IMR-90 (cell line): ENCODE measurements around the gene DCUN1D2. TPM values are rescaled to one million over a fixed set of nuclear protein-coding genes. Genes with fewer than 3 reads are reported as not detected.

Experiments
- ATAC-seq: fragments of 200-7000 bp; cut with Tn5 transposase; 2 replicates; pipeline ENCODE4 v1.9.1; 2020; ENCODE audit warnings: low read depth, mild to moderate bottlenecking, moderate library complexity
- BruUV-seq: library from RNA; stranded (reverse); fragments of 400-500 nt; replicated peaks from 2 replicates; lab custom pipeline; 2021; lab: Mats Ljungman, UMichigan
- CTCF ChIA-PET: fragments of 300-600 bp; formaldehyde crosslinking; extraction: SDS; loops from one replicate; lab custom pipeline; 2021; ENCODE audit warnings: antibody characterized with exemption; lab: Yijun Ruan, JAX
- POLR2A ChIA-PET: fragments of 300-600 bp; sonication (Branson Sonifier 250); formaldehyde crosslinking; loops from one replicate; lab custom pipeline; 2022; ENCODE audit warnings: antibody characterized with exemption; ENCODE audit not compliant: unreplicated experiment; lab: Charles Lee
- DNase-seq: peaks from one replicate; pipeline ENCODE4 v3.0.0; 2013
- H2AFZ ChIP-seq: replicated peaks from 2 replicates; pipeline ENCODE3; 2013; ENCODE audit warnings: low read length, mild to moderate bottlenecking; ENCODE audit not compliant: poor library complexity
- H2AK5ac ChIP-seq: 2 replicates; pipeline ENCODE4 v1.6.1; 2013; ENCODE audit warnings: low read depth, low read length, inconsistent platforms
- H2AK9ac ChIP-seq: replicated peaks from 2 replicates; pipeline ENCODE3; 2013; ENCODE audit warnings: mild to moderate bottlenecking, low read depth, low read length, moderate library complexity; ENCODE audit not compliant: poor library complexity
- H2BK120ac ChIP-seq: 2 replicates; pipeline ENCODE4 v1.6.1; 2013; ENCODE audit warnings: low read depth, low read length, inconsistent platforms
- H2BK15ac ChIP-seq: 3 replicates; pipeline ENCODE4 v1.6.1; 2013; ENCODE audit warnings: low read depth, low read length, inconsistent platforms
- H2BK20ac ChIP-seq: 2 replicates; pipeline ENCODE4 v1.6.1; 2013; ENCODE audit warnings: low read depth, mild to moderate bottlenecking, inconsistent platforms, low read length, moderate library complexity
- H2BK5ac ChIP-seq: 2 replicates; pipeline ENCODE4 v1.6.1; 2013; ENCODE audit warnings: mild to moderate bottlenecking, low read depth, low read length, inconsistent platforms; ENCODE audit not compliant: poor library complexity, severe bottlenecking
- H3K14ac ChIP-seq: replicated peaks from 2 replicates; pipeline ENCODE4 v1.6.1; 2013; ENCODE audit warnings: low read depth, low read length, inconsistent platforms
- H3K18ac ChIP-seq: 2 replicates; pipeline ENCODE4 v1.6.1; 2013; ENCODE audit warnings: low read depth, low read length, control low read depth
- H3K23ac ChIP-seq: 2 replicates; pipeline ENCODE4 v1.6.1; 2013; ENCODE audit warnings: low read depth, low read length, inconsistent platforms
- H3K27ac ChIP-seq: 2 replicates; pipeline ENCODE4 v1.5.1; 2013; ENCODE audit warnings: mild to moderate bottlenecking, control low read depth, low read length; ENCODE audit not compliant: insufficient read depth
- H3K27me3 ChIP-seq: 2 replicates; pipeline ENCODE4 v1.6.1; 2013; ENCODE audit warnings: low read length; ENCODE audit not compliant: control insufficient read depth, insufficient read depth
- H3K36me3 ChIP-seq: 2 replicates; pipeline ENCODE4 v1.6.1; 2013; ENCODE audit warnings: low read length, mixed read lengths; ENCODE audit not compliant: control insufficient read depth, insufficient read depth
- H3K4ac ChIP-seq: 2 replicates; pipeline ENCODE4 v1.6.1; 2013; ENCODE audit warnings: low read depth, low read length, inconsistent platforms
- H3K4me1 ChIP-seq: 2 replicates; pipeline ENCODE4 v1.6.1; 2013; ENCODE audit warnings: low read length, mixed read lengths; ENCODE audit not compliant: control insufficient read depth, insufficient read depth
- H3K4me2 ChIP-seq: 2 replicates; pipeline ENCODE4 v1.6.1; 2013; ENCODE audit warnings: low read depth, mild to moderate bottlenecking, control low read depth, low read length, moderate library complexity
- H3K4me3 ChIP-seq: 2 replicates; pipeline ENCODE4 v1.5.1; 2013; ENCODE audit warnings: low read depth, mild to moderate bottlenecking, control low read depth, low read length, moderate library complexity; ENCODE audit not compliant: insufficient read depth
- H3K56ac ChIP-seq: 2 replicates; pipeline ENCODE4 v1.6.1; 2013; ENCODE audit warnings: low read length, inconsistent platforms; ENCODE audit not compliant: insufficient read depth; ENCODE audit errors: extremely low read depth
- H3K79me1 ChIP-seq, 2 experiments: 2 replicates each; pipeline ENCODE4 v1.6.1; 2013; ENCODE audit warnings: low read length in 2 of 2, inconsistent platforms in 1 of 2, low read depth in 1 of 2
- H3K9ac ChIP-seq: 2 replicates; pipeline ENCODE4 v1.6.1; 2013; ENCODE audit warnings: low read depth, low read length, control low read depth
- H3K9me1 ChIP-seq: 2 replicates; pipeline ENCODE4 v1.6.1; 2013; ENCODE audit warnings: low read length, inconsistent platforms; ENCODE audit not compliant: insufficient read depth
- H3K9me3 ChIP-seq: 2 replicates; pipeline ENCODE4 v1.6.1; 2013; ENCODE audit warnings: low read length; ENCODE audit not compliant: control insufficient read depth, insufficient read depth
- H4K20me1 ChIP-seq: 2 replicates; pipeline ENCODE4 v1.6.1; 2013; ENCODE audit warnings: low read length, inconsistent platforms; ENCODE audit not compliant: insufficient read depth
- H4K5ac ChIP-seq: 2 replicates; pipeline ENCODE4 v1.6.1; 2013; ENCODE audit warnings: mild to moderate bottlenecking, low read depth, low read length, control low read depth
- H4K8ac ChIP-seq, 2 experiments: 2 replicates each; pipeline ENCODE4 v1.6.1; 2013; ENCODE audit warnings: low read depth in 2 of 2, low read length in 2 of 2, control low read depth in 1 of 2, inconsistent platforms in 1 of 2
- H4K91ac ChIP-seq: 2 replicates; pipeline ENCODE4 v1.6.1; 2013; ENCODE audit warnings: low read depth, low read length, inconsistent platforms; ENCODE audit not compliant: insufficient read depth
- FOS ChIP-seq: fragments of 150-350 bp; IDR thresholded peaks from 2 replicates; pipeline ENCODE4 v1.6.1; 2016; ENCODE audit warnings: low read depth, low read length
- NFE2L2 ChIP-seq: fragments of 150-350 bp; IDR thresholded peaks from 2 replicates; pipeline ENCODE4 v1.6.1; 2016; ENCODE audit warnings: low read depth, mild to moderate bottlenecking, low read length
- WGBS, 2 experiments: methylation state at CpG; one replicate each; pipeline versions ENCODE4 v1.1.5 to v1.1.7; 2013; ENCODE audit warnings: missing lambda C conversion rate in 2 of 2; ENCODE audit not compliant: insufficient read length in 1 of 2; ENCODE audit errors: extremely low coverage in 2 of 2; 5-methylcytosine and 5-hydroxymethylcytosine counted together
- dilution Hi-C: fragments of 300-500 bp; cut with HindIII; formaldehyde crosslinking; loops from one replicate; pipeline ENCODE4 v1.14.3; 2018; ENCODE audit warnings: low sequenced_read_pairs; ENCODE audit not compliant: unreplicated experiment
- in situ Hi-C: fragments of 300-500 bp; cut with MboI; formaldehyde crosslinking; loops from 3 replicates; pipeline ENCODE4 v1.14.3; 2019; ENCODE audit warnings: low sequenced_read_pairs, inconsistent platforms, mixed read lengths
- intact Hi-C: fragments of 100-400 bp; cut with micrococcal nuclease; formaldehyde crosslinking; loops from 2 replicates; pipeline ENCODE4 v1.10.0; 2022
- polyA plus RNA-seq, 3 experiments: library from polyadenylated mRNA; depleted of rRNA; stranded (reverse); fragments of >200 nt; gene quantifications; 2 replicates each; pipeline ENCODE4 v1.2.3, GENCODE V29; 2012; ENCODE audit warnings: low replicate concordance in 1 of 3
- total RNA-seq: library from RNA; depleted of rRNA; stranded (reverse); fragments of >200 nt; gene quantifications from 2 replicates; pipeline ENCODE4 v1.2.3, GENCODE V29; 2012

Gene DCUN1D2
- total and polyA plus RNA-seq, 2 of the 4 experiments (the other 2 are of a cell fraction): 8.1 to 11.5 TPM

- dilution Hi-C loops: no loop called here
- DNase-seq: no peak
- H3K23ac ChIP-seq: no peak overlapping the region
- H3K4me1 ChIP-seq: no peaks in the 10 kb centered on the region
- no peak overlapping the region for H3K4ac ChIP-seq
- H3K9ac ChIP-seq: no peak overlapping the region
- in situ Hi-C loops: no loop called here
- ATAC-seq: peak; percentile 24
- no peak overlapping the region for H3K14ac ChIP-seq
- H2AK5ac ChIP-seq: no peak overlapping the region
- H4K5ac ChIP-seq: no peak overlapping the region
- H2AK9ac ChIP-seq: peak overlapping the region; percentile 16
- H3K18ac ChIP-seq: no peak overlapping the region
- H3K9me3 ChIP-seq: no peaks in the 10 kb centered on the region
- peaks cover 7% of the 10 kb centered on the region; the same call in 1 of the 2 replicates for H3K36me3 ChIP-seq
- H3K27me3 ChIP-seq: no peaks in the 10 kb centered on the region
- 39% methylated on average over 5 of the region's 19 CpGs; no CpG with 5 or more reads in 1 of the 2 experiments for WGBS, 2 experiments
- H3K27ac ChIP-seq: no peak overlapping the region
- H2BK120ac ChIP-seq: no peak overlapping the region
- no peak overlapping the region for H3K4me2 ChIP-seq
- no peaks in the 10 kb centered on the region for H4K20me1 ChIP-seq
- H3K79me1 ChIP-seq: peaks cover 0 to 5% of the 10 kb centered on the region in 2 experiments; a peak in 1 of 4 replicates
- H3K4me3 ChIP-seq: no peak overlapping the region
- no peak overlapping the region for H2BK15ac ChIP-seq
- intact Hi-C loops: no loop called here
- no peak overlapping the region for H4K91ac ChIP-seq
- peaks cover 6% of the 10 kb centered on the region for H3K9me1 ChIP-seq
- H2BK5ac ChIP-seq: no peak overlapping the region
- POLR2A ChIA-PET: no interaction called here
- no peak overlapping the region for H3K56ac ChIP-seq
- no peak overlapping the region for H2BK20ac ChIP-seq
- no peak overlapping the region for H4K8ac ChIP-seq
- H2AFZ ChIP-seq: no peak overlapping the region
- no peak for TF ChIP-seq NFE2L2
- TF ChIP-seq FOS: no peak
- BruUV-seq: no TSS peak
- CTCF ChIA-PET: no interaction called here
These were observed 44.6 kb downstream of the DCUN1D2 start for GRCh38 chr13:113445791-113446487.
